Measurements from ENCODE around the gene CCR9.

CCR9 gene

DNA sequence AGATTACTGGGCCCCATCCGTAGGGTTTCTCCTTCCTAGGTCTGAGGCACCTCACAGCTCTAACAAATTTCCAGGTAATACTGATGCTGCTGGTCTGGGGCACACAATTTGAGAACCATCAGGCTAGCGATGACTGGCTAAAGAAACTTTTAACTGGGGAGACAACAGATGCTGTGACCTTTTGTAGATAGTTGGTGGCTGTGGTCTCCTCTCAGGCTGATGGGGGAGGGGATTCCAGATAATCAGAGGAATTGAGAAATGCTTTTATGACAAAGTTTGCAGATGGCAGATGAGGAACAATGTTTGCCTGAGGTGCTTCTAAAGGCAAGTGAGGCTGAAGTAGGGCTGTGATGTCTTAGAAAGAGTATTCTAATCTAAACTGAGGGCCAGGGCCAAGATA, 13.8 kb upstream of the CCR9 start:
- no peaks in the 10 kb centered on the region for H4K20me1 ChIP-seq (ENCODE audit: low read depth, low read length)
- no peak overlapping the region for H3K4me3 ChIP-seq (ENCODE audit: insufficient read depth, low read length, poor library complexity, severe bottlenecking)
- H3K36me3 ChIP-seq (ENCODE audit: low read length), result no peaks in the 10 kb centered on the region
- H3K9me3 ChIP-seq (ENCODE audit: insufficient read depth, low read length), result no peaks in the 10 kb centered on the region
- no peak overlapping the region for H3K9ac ChIP-seq (ENCODE audit: low read length)
- H2AFZ ChIP-seq (ENCODE audit: low read depth, low read length, severe bottlenecking), result no peak overlapping the region
- no peaks in the 10 kb centered on the region for H3F3A ChIP-seq (ENCODE audit: insufficient read depth)
- TF ChIP-seq EZH2phosphoT487 (conservative IDR thresholded peaks at IDR 0.05; ENCODE audit: low read length), result no peak
- TF ChIP-seq, protein P1, sequence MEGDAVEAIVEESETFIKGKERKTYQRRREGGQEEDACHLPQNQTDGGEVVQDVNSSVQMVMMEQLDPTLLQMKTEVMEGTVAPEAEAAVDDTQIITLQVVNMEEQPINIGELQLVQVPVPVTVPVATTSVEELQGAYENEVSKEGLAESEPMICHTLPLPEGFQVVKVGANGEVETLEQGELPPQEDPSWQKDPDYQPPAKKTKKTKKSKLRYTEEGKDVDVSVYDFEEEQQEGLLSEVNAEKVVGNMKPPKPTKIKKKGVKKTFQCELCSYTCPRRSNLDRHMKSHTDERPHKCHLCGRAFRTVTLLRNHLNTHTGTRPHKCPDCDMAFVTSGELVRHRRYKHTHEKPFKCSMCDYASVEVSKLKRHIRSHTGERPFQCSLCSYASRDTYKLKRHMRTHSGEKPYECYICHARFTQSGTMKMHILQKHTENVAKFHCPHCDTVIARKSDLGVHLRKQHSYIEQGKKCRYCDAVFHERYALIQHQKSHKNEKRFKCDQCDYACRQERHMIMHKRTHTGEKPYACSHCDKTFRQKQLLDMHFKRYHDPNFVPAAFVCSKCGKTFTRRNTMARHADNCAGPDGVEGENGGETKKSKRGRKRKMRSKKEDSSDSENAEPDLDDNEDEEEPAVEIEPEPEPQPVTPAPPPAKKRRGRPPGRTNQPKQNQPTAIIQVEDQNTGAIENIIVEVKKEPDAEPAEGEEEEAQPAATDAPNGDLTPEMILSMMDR (IDR thresholded peaks at IDR 0.05; ENCODE audit: insufficient read depth, low read length, poor library complexity, severe bottlenecking), result no peak
- no peak overlapping the region for H3K4me2 ChIP-seq (ENCODE audit: low read depth, low read length, poor library complexity, severe bottlenecking)
- no peaks in the 10 kb centered on the region for H3K9me2 ChIP-seq (replicated peaks; ENCODE audit: insufficient read depth, low read length)
- no peaks in the 10 kb centered on the region for H3K27me3 ChIP-seq (ENCODE audit: low read length)
- no peaks in the 10 kb centered on the region for H3K79me2 ChIP-seq (ENCODE audit: insufficient read depth, low read length)
- H3K27ac ChIP-seq (ENCODE audit: low read depth, low read length), result no peak overlapping the region

DNA sequence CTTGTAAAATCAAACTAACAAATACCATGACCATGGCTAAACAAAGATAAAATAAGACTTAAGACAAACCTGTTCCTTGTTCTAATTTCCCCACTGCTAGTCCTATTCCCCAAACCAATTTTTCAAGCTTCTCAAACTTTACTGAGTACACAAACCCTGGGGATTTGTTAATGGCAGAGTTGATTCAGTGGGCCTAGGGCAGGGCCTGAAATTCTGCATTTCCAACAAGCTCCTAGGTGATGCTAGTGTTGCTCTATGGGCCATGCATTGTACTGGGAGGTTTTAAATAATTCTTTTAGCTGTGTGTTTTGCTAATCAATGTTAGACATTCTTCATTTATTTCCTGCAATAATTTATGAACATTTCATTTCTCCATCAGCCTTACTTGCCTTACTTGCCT, 13.3 kb upstream of the CCR9 start:
- Histone ChIP-seq H3K79me2 (ENCODE audit: insufficient read depth, low read length) (no peaks in the 10 kb centered on the region), H3F3A (ENCODE audit: insufficient read depth) (no peaks in the 10 kb centered on the region), H3K9me3 (ENCODE audit: insufficient read depth, low read length) (no peaks in the 10 kb centered on the region), H3K27me3 (ENCODE audit: low read length) (no peaks in the 10 kb centered on the region), H3K9me2 (replicated peaks; ENCODE audit: insufficient read depth, low read length) (no peaks in the 10 kb centered on the region), H4K20me1 (ENCODE audit: low read depth, low read length) (no peaks in the 10 kb centered on the region), H3K27ac (ENCODE audit: low read depth, low read length) (no peak overlapping the region), H3K36me3 (ENCODE audit: low read length) (no peaks in the 10 kb centered on the region), H3K4me3 (ENCODE audit: insufficient read depth, low read length, poor library complexity, severe bottlenecking) (no peak overlapping the region), H3K4me2 (ENCODE audit: low read depth, low read length, poor library complexity, severe bottlenecking) (no peak overlapping the region), H3K9ac (ENCODE audit: low read length) (no peak overlapping the region), H2AFZ (ENCODE audit: low read depth, low read length, severe bottlenecking) (no peak overlapping the region)
- no peak for TF ChIP-seq EZH2phosphoT487 (conservative IDR thresholded peaks at IDR 0.05; ENCODE audit: low read length)
- TF ChIP-seq, protein P1 (IDR thresholded peaks at IDR 0.05; ENCODE audit: insufficient read depth, low read length, poor library complexity, severe bottlenecking), result no peak

DNA sequence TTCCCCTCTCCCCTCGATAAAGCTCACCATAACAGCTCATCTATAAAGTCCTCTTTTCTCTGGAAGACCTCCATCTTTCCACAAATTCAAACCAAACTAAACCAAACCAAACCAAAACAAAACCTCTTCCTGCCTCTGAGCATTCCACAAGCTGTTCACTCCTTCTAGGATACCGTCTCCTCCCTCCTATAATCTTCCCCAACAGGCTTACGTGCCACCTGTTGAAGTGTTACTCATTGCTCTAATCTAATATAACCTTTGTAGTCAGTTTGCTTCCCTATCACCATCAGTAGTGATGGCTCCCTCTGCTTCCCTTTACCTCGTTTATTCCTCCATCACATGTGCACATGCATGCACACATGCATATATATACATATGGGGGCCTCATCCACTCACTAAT, 12.7 kb upstream of the CCR9 start:
- Histone ChIP-seq H3K79me2 (ENCODE audit: insufficient read depth, low read length) (no peaks in the 10 kb centered on the region), H3K27me3 (ENCODE audit: low read length) (no peaks in the 10 kb centered on the region), H3K9me2 (replicated peaks; ENCODE audit: insufficient read depth, low read length) (no peaks in the 10 kb centered on the region), H4K20me1 (ENCODE audit: low read depth, low read length) (no peaks in the 10 kb centered on the region), H3K9ac (ENCODE audit: low read length) (no peak overlapping the region), H3K4me3 (ENCODE audit: insufficient read depth, low read length, poor library complexity, severe bottlenecking) (no peak overlapping the region), H3K27ac (ENCODE audit: low read depth, low read length) (no peak overlapping the region), H2AFZ (ENCODE audit: low read depth, low read length, severe bottlenecking) (no peak overlapping the region), H3F3A (ENCODE audit: insufficient read depth) (no peaks in the 10 kb centered on the region), H3K36me3 (ENCODE audit: low read length) (no peaks in the 10 kb centered on the region), H3K4me2 (ENCODE audit: low read depth, low read length, poor library complexity, severe bottlenecking) (no peak overlapping the region), H3K9me3 (ENCODE audit: insufficient read depth, low read length) (no peaks in the 10 kb centered on the region)
- TF ChIP-seq EZH2phosphoT487 (conservative IDR thresholded peaks at IDR 0.05; ENCODE audit: low read length), result no peak
- TF ChIP-seq, protein P1 (IDR thresholded peaks at IDR 0.05; ENCODE audit: insufficient read depth, low read length, poor library complexity, severe bottlenecking), result no peak
